D721Med (cell line): ENCODE measurements around the gene THSD7B.

Experiments
- DNase-seq: peaks from one replicate; pipeline ENCODE4 v3.0.0; 2011; ENCODE audit warnings: low spot score; ENCODE audit not compliant: insufficient read length
- FAIRE-seq: peaks from 2 replicates; lab custom pipeline; 2011; peaks lifted over from hg19 to GRCh38; lab: Jason Lieb, UNC
- CTCF ChIP-seq: IDR thresholded peaks from 2 replicates; pipeline ENCODE4 v1.5.1; 2012; ENCODE audit warnings: mild to moderate bottlenecking, control low read depth; ENCODE audit not compliant: insufficient read depth; ENCODE audit errors: missing control alignments

THSD7B gene

GRCh38 chr2:137261881-137262585, 496.7 kb downstream of the THSD7B start:
- TF ChIP-seq CTCF, result no peak
- FAIRE-seq (no peak), DNase-seq (no peak)

GRCh38 chr2:137262594-137262993, 497.2 kb downstream of the THSD7B start:
- DNase-seq (no peak), FAIRE-seq (no peak)
- TF ChIP-seq CTCF, result no peak

GRCh38 chr2:137287913-137288639, 522.7 kb downstream of the THSD7B start:
- TF ChIP-seq CTCF, result no peak
- DNase-seq, result no peak

GRCh38 chr2:137291836-137292570, 526.7 kb downstream of the THSD7B start:
- DNase-seq (no peak), FAIRE-seq (no peak)
- no peak for TF ChIP-seq CTCF

More at GRCh38 chr2:137287913-137288639, 522.7 kb downstream of the THSD7B start:
- no peak for FAIRE-seq

GRCh38 chr2:137298377-137298776, 533.0 kb downstream of the THSD7B start:
- no peak for FAIRE-seq
- DNase-seq, result no peak
- TF ChIP-seq CTCF, result no peak

GRCh38 chr2:137300987-137301386, 535.6 kb downstream of the THSD7B start:
- no peak for DNase-seq
- no peak for FAIRE-seq
- TF ChIP-seq CTCF, result no peak

- no peak for TF ChIP-seq CTCF
- FAIRE-seq (no peak), DNase-seq (no peak)
These were observed 537.6 kb downstream of the THSD7B start for GRCh38 chr2:137302957-137303356.
